Measurements from ENCODE around the gene CNOT1.

GRCh38 chr16:58654560-58655214 is 25.1 kb upstream of the CNOT1 start:
- TF ChIP-seq, protein P1, sequence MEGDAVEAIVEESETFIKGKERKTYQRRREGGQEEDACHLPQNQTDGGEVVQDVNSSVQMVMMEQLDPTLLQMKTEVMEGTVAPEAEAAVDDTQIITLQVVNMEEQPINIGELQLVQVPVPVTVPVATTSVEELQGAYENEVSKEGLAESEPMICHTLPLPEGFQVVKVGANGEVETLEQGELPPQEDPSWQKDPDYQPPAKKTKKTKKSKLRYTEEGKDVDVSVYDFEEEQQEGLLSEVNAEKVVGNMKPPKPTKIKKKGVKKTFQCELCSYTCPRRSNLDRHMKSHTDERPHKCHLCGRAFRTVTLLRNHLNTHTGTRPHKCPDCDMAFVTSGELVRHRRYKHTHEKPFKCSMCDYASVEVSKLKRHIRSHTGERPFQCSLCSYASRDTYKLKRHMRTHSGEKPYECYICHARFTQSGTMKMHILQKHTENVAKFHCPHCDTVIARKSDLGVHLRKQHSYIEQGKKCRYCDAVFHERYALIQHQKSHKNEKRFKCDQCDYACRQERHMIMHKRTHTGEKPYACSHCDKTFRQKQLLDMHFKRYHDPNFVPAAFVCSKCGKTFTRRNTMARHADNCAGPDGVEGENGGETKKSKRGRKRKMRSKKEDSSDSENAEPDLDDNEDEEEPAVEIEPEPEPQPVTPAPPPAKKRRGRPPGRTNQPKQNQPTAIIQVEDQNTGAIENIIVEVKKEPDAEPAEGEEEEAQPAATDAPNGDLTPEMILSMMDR (IDR thresholded peaks at IDR 0.05; ENCODE audit: low read depth, low read length, missing input control): no peak
- TF ChIP-seq, protein P2, sequence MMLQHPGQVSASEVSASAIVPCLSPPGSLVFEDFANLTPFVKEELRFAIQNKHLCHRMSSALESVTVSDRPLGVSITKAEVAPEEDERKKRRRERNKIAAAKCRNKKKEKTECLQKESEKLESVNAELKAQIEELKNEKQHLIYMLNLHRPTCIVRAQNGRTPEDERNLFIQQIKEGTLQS (IDR thresholded peaks at IDR 0.05): no peak
- no peak for TF ChIP-seq YY1 (IDR thresholded peaks at IDR 0.05)
- TF ChIP-seq, protein P3, sequence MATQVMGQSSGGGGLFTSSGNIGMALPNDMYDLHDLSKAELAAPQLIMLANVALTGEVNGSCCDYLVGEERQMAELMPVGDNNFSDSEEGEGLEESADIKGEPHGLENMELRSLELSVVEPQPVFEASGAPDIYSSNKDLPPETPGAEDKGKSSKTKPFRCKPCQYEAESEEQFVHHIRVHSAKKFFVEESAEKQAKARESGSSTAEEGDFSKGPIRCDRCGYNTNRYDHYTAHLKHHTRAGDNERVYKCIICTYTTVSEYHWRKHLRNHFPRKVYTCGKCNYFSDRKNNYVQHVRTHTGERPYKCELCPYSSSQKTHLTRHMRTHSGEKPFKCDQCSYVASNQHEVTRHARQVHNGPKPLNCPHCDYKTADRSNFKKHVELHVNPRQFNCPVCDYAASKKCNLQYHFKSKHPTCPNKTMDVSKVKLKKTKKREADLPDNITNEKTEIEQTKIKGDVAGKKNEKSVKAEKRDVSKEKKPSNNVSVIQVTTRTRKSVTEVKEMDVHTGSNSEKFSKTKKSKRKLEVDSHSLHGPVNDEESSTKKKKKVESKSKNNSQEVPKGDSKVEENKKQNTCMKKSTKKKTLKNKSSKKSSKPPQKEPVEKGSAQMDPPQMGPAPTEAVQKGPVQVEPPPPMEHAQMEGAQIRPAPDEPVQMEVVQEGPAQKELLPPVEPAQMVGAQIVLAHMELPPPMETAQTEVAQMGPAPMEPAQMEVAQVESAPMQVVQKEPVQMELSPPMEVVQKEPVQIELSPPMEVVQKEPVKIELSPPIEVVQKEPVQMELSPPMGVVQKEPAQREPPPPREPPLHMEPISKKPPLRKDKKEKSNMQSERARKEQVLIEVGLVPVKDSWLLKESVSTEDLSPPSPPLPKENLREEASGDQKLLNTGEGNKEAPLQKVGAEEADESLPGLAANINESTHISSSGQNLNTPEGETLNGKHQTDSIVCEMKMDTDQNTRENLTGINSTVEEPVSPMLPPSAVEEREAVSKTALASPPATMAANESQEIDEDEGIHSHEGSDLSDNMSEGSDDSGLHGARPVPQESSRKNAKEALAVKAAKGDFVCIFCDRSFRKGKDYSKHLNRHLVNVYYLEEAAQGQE (IDR thresholded peaks at IDR 0.05): no peak

Measured in liver (tissue), 3 donors.